Measurements from ENCODE around the gene EXOSC7. TPM values are rescaled to one million over a fixed set of nuclear protein-coding genes. Genes with fewer than 3 reads are reported as not detected.

The EXOSC7 gene
- total RNA-seq, 5 donors from 2014 or later (not counting 1 experiment from before 2014, with no cell fraction given) = 27.7 to 44.3 (median 42.0) TPM

DNA sequence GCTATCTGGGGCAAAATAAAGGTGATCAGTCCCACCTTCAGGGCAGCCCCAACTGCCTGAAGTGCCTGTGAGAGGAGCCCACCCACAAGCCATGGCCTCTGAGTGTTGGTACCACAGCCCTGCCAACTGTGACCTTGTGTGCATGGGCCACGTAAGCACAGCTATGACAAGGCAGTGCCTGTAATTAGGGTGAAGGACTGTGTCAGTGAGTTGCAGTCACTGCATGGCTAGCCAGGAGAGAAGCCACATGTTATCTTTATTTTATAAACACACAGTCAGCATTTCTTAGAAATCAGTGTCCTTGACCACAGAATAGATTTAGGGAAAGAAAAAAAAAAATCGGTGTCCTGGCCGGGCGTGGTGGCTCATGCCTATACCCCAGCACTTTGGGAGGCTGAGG, 24.8 kb downstream of the EXOSC7 start:
- no peak overlapping the region for H3K4me3 Mint-ChIP-seq
- no peaks in the 10 kb centered on the region for H3K27me3 ChIP-seq (replicated peaks in 1 of 2; ENCODE audit: control insufficient read depth in 2 of 2, extremely low read depth in 1 of 2, insufficient read depth in 2 of 2, low read length in 1 of 2)
- no peak overlapping the region for H3K27ac ChIP-seq (ENCODE audit: low read length)
- no peaks in the 10 kb centered on the region for H3K27me3 Mint-ChIP-seq
- peaks cover 0 to 4% (median 0%) of the 10 kb centered on the region in 3 donors for H3K9me3 Mint-ChIP-seq
- POLR2A ChIA-PET = interaction anchor here in 1 of 2 donors (0.6 kb wide), 1 partner anchor 967 kb away, joined by 3 read pairs; no protein-coding TSS in a partner anchor
- no peaks in the 10 kb centered on the region for H3K9me3 ChIP-seq
- no peak for DNase-seq
- CTCF ChIA-PET = no interaction called here
- peaks cover 27 to 47% (median 40%) of the 10 kb centered on the region in 3 donors for H3K4me1 Mint-ChIP-seq
- 96% methylated on average over 3 of the region's 4 CpGs for WGBS (ENCODE audit: insufficient coverage)
- H3K36me3 ChIP-seq (ENCODE audit: control insufficient read depth in 2 of 2, extremely low read depth in 1 of 2, insufficient read depth in 1 of 2, low read length in 1 of 2) = peaks cover 4 to 70% of the 10 kb centered on the region in 2 donors
- peaks cover 70% of the 10 kb centered on the region for H3K36me3 Mint-ChIP-seq
- H3K27ac Mint-ChIP-seq = peak overlapping the region in 1 of 2 donors; percentile 24
- no peak for ATAC-seq (replicated peaks in 1 of 4)
- H3K4me1 ChIP-seq (ENCODE audit: control insufficient read depth in 1 of 2, extremely low read depth in 1 of 2, insufficient read depth in 2 of 2, low read length in 2 of 2) = peaks cover 11 to 30% of the 10 kb centered on the region in 2 experiments
- H3K4me3 ChIP-seq (ENCODE audit: control insufficient read depth in 1 of 2, extremely low read depth in 1 of 2, low read length in 1 of 2) = no peak overlapping the region

DNA sequence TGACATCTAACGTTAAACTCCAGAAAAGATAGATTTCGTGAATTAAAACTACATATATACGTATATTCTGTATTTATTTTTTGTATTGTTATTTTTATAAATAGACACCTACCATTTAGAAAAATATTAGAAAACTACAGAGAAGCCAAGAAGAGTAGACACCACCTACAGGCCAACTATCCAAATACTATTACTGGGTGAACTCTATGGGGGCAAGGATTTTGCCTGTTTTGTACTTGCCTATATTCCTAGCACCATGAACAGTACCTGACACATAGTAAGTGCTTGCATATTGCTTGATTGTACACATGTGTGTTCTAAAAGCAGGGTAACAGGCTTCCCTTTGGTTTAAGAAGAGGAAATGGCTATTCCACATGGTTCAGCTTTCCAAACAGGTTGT, 25.7 kb downstream of the EXOSC7 start:
- Histone ChIP-seq H3K27me3 (replicated peaks in 1 of 2; ENCODE audit: control insufficient read depth in 2 of 2, extremely low read depth in 1 of 2, insufficient read depth in 2 of 2, low read length in 1 of 2) (no peaks in the 10 kb centered on the region), H3K36me3 (ENCODE audit: control insufficient read depth in 2 of 2, extremely low read depth in 1 of 2, insufficient read depth in 1 of 2, low read length in 1 of 2) (peaks cover 4 to 63% of the 10 kb centered on the region in 2 donors), H3K4me1 (ENCODE audit: control insufficient read depth in 1 of 2, extremely low read depth in 1 of 2, insufficient read depth in 2 of 2, low read length in 2 of 2) (peaks cover 21 to 22% of the 10 kb centered on the region in 2 experiments), H3K4me3 (ENCODE audit: control insufficient read depth in 1 of 2, extremely low read depth in 1 of 2, low read length in 1 of 2) (no peak overlapping the region), H3K9me3 (no peaks in the 10 kb centered on the region), H3K27ac (ENCODE audit: low read length) (no peak overlapping the region)
- peaks cover 0 to 4% (median 0%) of the 10 kb centered on the region in 3 donors for H3K9me3 Mint-ChIP-seq
- ATAC-seq (replicated peaks in 1 of 4) (no peak), DNase-seq (no peak)
- ChIA-PET POLR2A (interaction anchor here in 1 of 2 donors (0.6 kb wide), 1 partner anchor 1523 kb away, joined by 3 read pairs; no protein-coding TSS in a partner anchor), CTCF (no interaction called here)
- peaks cover 67% of the 10 kb centered on the region for H3K36me3 Mint-ChIP-seq
- H3K4me3 Mint-ChIP-seq = no peak overlapping the region
- peak overlapping the region; percentile 73 to 90 for H3K27ac Mint-ChIP-seq
- no peaks in the 10 kb centered on the region for H3K27me3 Mint-ChIP-seq
- H3K4me1 Mint-ChIP-seq = peaks cover 28 to 41% (median 38%) of the 10 kb centered on the region in 3 donors
- WGBS (ENCODE audit: insufficient coverage) = no CpG with 5 or more reads among the region's 3 CpGs

DNA sequence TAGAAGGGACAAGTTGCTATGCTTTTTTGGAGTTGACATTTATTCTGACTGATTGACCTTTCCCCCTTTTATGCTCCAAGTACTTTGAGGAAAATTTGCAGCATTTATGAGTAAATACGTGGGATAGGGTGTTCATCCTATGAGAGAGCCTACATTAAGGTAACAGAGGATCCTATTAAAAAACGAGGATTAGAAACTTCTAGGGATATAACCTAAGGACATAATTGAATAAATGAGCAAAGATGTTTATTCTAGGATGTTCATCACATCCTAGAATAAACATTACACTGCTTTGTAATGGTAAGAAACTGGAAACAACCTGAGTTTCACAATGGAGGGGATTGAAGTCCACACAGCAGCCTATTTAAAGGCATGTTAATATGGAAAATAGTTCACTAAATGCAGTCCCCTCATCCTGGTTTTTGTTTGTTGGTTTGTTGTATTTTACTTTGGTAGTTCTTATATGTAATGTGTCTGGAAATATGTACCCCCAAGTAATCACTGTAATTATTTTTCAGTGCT, 26.2 kb downstream of the EXOSC7 start:
- WGBS (ENCODE audit: insufficient coverage) = no CpG with 5 or more reads among the region's 2 CpGs
- Mint-ChIP-seq H3K36me3 (peaks cover 68% of the 10 kb centered on the region), H3K4me3 (no peak overlapping the region), H3K4me1 (peaks cover 29 to 44% (median 38%) of the 10 kb centered on the region in 3 donors), H3K27ac (peak overlapping the region; percentile 73 to 90), H3K9me3 (peaks cover 0 to 4% (median 0%) of the 10 kb centered on the region in 3 donors), H3K27me3 (no peaks in the 10 kb centered on the region)
- no peak for ATAC-seq (replicated peaks in 1 of 4)
- Histone ChIP-seq H3K4me1 (ENCODE audit: control insufficient read depth in 1 of 2, extremely low read depth in 1 of 2, insufficient read depth in 2 of 2, low read length in 2 of 2) (peaks cover 20 to 25% of the 10 kb centered on the region in 2 experiments), H3K9me3 (no peaks in the 10 kb centered on the region), H3K4me3 (ENCODE audit: control insufficient read depth in 1 of 2, extremely low read depth in 1 of 2, low read length in 1 of 2) (no peak overlapping the region), H3K27me3 (replicated peaks in 1 of 2; ENCODE audit: control insufficient read depth in 2 of 2, extremely low read depth in 1 of 2, insufficient read depth in 2 of 2, low read length in 1 of 2) (no peaks in the 10 kb centered on the region), H3K27ac (ENCODE audit: low read length) (no peak overlapping the region), H3K36me3 (ENCODE audit: control insufficient read depth in 2 of 2, extremely low read depth in 1 of 2, insufficient read depth in 1 of 2, low read length in 1 of 2) (peaks cover 6 to 60% of the 10 kb centered on the region in 2 donors)
- CTCF ChIA-PET = no interaction called here
- POLR2A ChIA-PET = interaction anchor here in 1 of 2 donors (0.6 to 0.8 kb wide), 2 partner anchors 11 to 1523 kb away, joined by 3 read pairs; no protein-coding TSS in a partner anchor
- DNase-seq = no peak

DNA sequence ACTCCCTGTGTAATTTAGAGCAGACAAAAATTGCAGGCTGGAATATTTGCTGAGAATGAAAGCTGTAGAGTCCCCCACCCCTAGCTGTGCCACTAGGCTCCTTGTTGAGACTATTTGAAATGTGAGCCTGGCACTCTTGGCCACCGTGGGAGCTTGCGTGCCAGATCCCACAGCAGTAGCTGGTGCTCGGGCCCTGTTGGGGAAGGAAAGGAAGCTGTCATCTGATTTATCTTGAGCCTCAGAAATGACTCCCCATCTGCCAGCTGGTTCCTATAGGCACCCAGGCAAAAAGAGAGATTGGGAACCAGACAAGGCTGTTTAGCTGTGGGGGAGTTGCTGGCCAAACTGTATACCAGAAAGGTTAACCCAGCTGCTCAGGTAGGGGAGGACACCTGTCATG, 26.7 kb downstream of the EXOSC7 start:
- Histone ChIP-seq H3K4me1 (ENCODE audit: control insufficient read depth in 1 of 2, extremely low read depth in 1 of 2, insufficient read depth in 2 of 2, low read length in 2 of 2) (peaks cover 17 to 30% of the 10 kb centered on the region in 2 experiments), H3K27ac (ENCODE audit: low read length) (no peak overlapping the region), H3K36me3 (ENCODE audit: control insufficient read depth in 2 of 2, extremely low read depth in 1 of 2, insufficient read depth in 1 of 2, low read length in 1 of 2) (peaks cover 12 to 63% of the 10 kb centered on the region in 2 donors), H3K9me3 (no peaks in the 10 kb centered on the region), H3K27me3 (replicated peaks in 1 of 2; ENCODE audit: control insufficient read depth in 2 of 2, extremely low read depth in 1 of 2, insufficient read depth in 2 of 2, low read length in 1 of 2) (no peaks in the 10 kb centered on the region), H3K4me3 (ENCODE audit: control insufficient read depth in 1 of 2, extremely low read depth in 1 of 2, low read length in 1 of 2) (no peak overlapping the region)
- Mint-ChIP-seq H3K4me1 (peaks cover 31 to 44% (median 37%) of the 10 kb centered on the region in 3 donors), H3K27me3 (no peaks in the 10 kb centered on the region), H3K36me3 (peaks cover 66% of the 10 kb centered on the region), H3K27ac (peak overlapping the region; percentile 73 to 90), H3K4me3 (no peak overlapping the region), H3K9me3 (peaks cover 0 to 4% (median 0%) of the 10 kb centered on the region in 3 donors)
- no peak for DNase-seq
- ATAC-seq (replicated peaks in 1 of 4) = no peak
- CTCF ChIA-PET = interaction anchor here in 1 of 2 donors (0.5 to 0.6 kb wide), 2 partner anchors 9 to 1697 kb away, joined by 3 to 5 read pairs; no protein-coding TSS in a partner anchor
- POLR2A ChIA-PET = interaction anchor here in 1 of 2 donors (0.8 kb wide), 1 partner anchor 11 kb away, joined by 3 read pairs; no protein-coding TSS in a partner anchor
- 87% methylated on average over 3 of the region's 3 CpGs for WGBS (ENCODE audit: insufficient coverage)

DNA sequence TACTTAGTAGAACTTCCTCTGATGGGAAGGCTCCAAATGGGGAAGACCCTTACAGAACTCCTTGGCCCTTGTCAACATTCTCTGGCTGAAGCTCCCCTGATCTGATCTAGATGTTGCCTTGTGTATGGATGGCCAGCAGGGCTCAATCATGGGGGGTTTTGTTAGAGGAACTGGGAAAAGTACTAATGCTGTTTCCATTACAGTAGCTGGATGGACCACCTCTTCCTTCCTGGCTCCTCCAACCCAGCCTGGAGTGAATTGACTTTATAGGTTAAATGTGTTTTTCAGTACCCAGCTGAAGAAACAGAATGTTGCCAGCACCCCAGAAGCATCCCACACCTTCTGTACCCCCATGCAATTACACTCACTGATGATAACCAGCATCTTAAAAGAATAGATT, 27.4 kb downstream of the EXOSC7 start:
- Mint-ChIP-seq H3K36me3 (peaks cover 70% of the 10 kb centered on the region), H3K4me1 (peaks cover 35 to 46% (median 44%) of the 10 kb centered on the region in 3 donors), H3K27ac (peak overlapping the region; percentile 73 to 90), H3K27me3 (no peaks in the 10 kb centered on the region), H3K4me3 (no peak overlapping the region), H3K9me3 (peaks cover 0 to 4% (median 0%) of the 10 kb centered on the region in 3 donors)
- ChIA-PET CTCF (interaction anchor here (0.6 to 0.7 kb wide), 3 partner anchors 16 to 137 kb away, joined by 3 read pairs; no protein-coding TSS in a partner anchor), POLR2A (interaction anchor here in 1 of 2 donors (0.8 kb wide), 1 partner anchor 12 kb away, joined by 3 read pairs; no protein-coding TSS in a partner anchor)
- no peak overlapping the region for H3K4me3 ChIP-seq (ENCODE audit: control insufficient read depth in 1 of 2, extremely low read depth in 1 of 2, low read length in 1 of 2)
- H3K9me3 ChIP-seq = no peaks in the 10 kb centered on the region
- H3K36me3 ChIP-seq (ENCODE audit: control insufficient read depth in 2 of 2, extremely low read depth in 1 of 2, insufficient read depth in 1 of 2, low read length in 1 of 2) = peaks cover 16 to 64% of the 10 kb centered on the region in 2 donors
- ATAC-seq (replicated peaks in 1 of 4) = no peak
- no peak for DNase-seq
- H3K4me1 ChIP-seq (ENCODE audit: control insufficient read depth in 1 of 2, extremely low read depth in 1 of 2, insufficient read depth in 2 of 2, low read length in 2 of 2) = peaks cover 17 to 30% of the 10 kb centered on the region in 2 experiments
- no peak overlapping the region for H3K27ac ChIP-seq (ENCODE audit: low read length)
- H3K27me3 ChIP-seq (replicated peaks in 1 of 2; ENCODE audit: control insufficient read depth in 2 of 2, extremely low read depth in 1 of 2, insufficient read depth in 2 of 2, low read length in 1 of 2) = no peaks in the 10 kb centered on the region

DNA sequence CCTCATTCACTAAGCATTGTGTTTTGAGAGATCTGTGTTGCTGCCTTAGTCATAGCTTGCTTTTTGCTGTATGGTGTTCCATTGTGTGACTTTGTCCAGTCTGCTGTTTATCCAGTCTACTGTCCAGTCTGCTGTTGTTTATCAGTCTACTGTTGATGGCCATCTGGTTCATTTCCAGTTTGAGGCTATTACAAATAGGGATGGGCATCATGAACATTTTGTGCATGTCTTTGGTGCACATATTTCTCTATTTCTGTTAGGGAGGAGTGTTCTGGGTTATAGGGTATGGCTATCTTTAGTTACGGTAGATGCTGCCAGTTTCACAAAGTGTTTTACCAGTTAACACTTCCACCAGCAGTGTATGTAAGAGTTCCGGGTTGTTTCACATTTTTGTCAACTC, 27.8 kb downstream of the EXOSC7 start:
- Mint-ChIP-seq H3K36me3 (peaks cover 70% of the 10 kb centered on the region), H3K4me1 (peaks cover 35 to 49% (median 46%) of the 10 kb centered on the region in 3 donors), H3K27me3 (no peaks in the 10 kb centered on the region), H3K27ac (peak overlapping the region; percentile 73 to 90), H3K4me3 (no peak overlapping the region), H3K9me3 (peaks cover 0 to 4% (median 0%) of the 10 kb centered on the region in 3 donors)
- ChIA-PET CTCF (interaction anchor here (0.6 to 0.7 kb wide), 3 partner anchors 17 to 138 kb away, joined by 3 read pairs; no protein-coding TSS in a partner anchor), POLR2A (no interaction called here)
- DNase-seq (no peak), ATAC-seq (replicated peaks in 1 of 4) (no peak)
- H3K9me3 ChIP-seq = no peaks in the 10 kb centered on the region
- H3K36me3 ChIP-seq (ENCODE audit: control insufficient read depth in 2 of 2, extremely low read depth in 1 of 2, insufficient read depth in 1 of 2, low read length in 1 of 2) = peaks cover 16 to 63% of the 10 kb centered on the region in 2 donors
- H3K27ac ChIP-seq (ENCODE audit: low read length) = no peak overlapping the region
- WGBS (ENCODE audit: insufficient coverage) = 60% methylated on average over 1 of the region's 2 CpGs
- H3K4me3 ChIP-seq (ENCODE audit: control insufficient read depth in 1 of 2, extremely low read depth in 1 of 2, low read length in 1 of 2) = no peak overlapping the region
- H3K4me1 ChIP-seq (ENCODE audit: control insufficient read depth in 1 of 2, extremely low read depth in 1 of 2, insufficient read depth in 2 of 2, low read length in 2 of 2) = peaks cover 17 to 30% of the 10 kb centered on the region in 2 experiments
- no peaks in the 10 kb centered on the region for H3K27me3 ChIP-seq (replicated peaks in 1 of 2; ENCODE audit: control insufficient read depth in 2 of 2, extremely low read depth in 1 of 2, insufficient read depth in 2 of 2, low read length in 1 of 2)

Measured in T-cell (primary cell).